Measurements from ENCODE around the gene TM6SF1. TPM values are rescaled to one million over a fixed set of nuclear protein-coding genes. Genes with fewer than 3 reads are reported as not detected.
"Not testable (repeated sequence)": the region's sequence is repeated elsewhere in the genome, so short reads cannot be mapped to it uniquely, and the experiment has no call there.

Gene TM6SF1
- total and polyA plus RNA-seq, 2 of the 4 experiments (the other 2 are of a cell fraction), result 1.6 to 1.9 TPM

GRCh38 chr15:83082730-83083386 is 24.6 kb upstream of the TM6SF1 start:
- Histone ChIP-seq H3K4me1 (ENCODE audit: control insufficient read depth, insufficient read depth, low read length) (no peaks in the 10 kb centered on the region), H3K56ac (ENCODE audit: extremely low read depth, insufficient read depth, low read length) (no peak overlapping the region), H2BK20ac (ENCODE audit: low read depth, low read length) (no peak overlapping the region), H3K9ac (ENCODE audit: low read depth, low read length) (no peak overlapping the region), H2AFZ (replicated peaks; ENCODE audit: low read length, poor library complexity) (no peak overlapping the region), H2BK120ac (ENCODE audit: low read depth, low read length) (no peak overlapping the region), H3K4ac (ENCODE audit: low read depth, low read length) (no peak overlapping the region), H3K79me1 (ENCODE audit: low read depth in 1 of 2, low read length in 2 of 2) (no peaks in the 10 kb centered on the region), H2AK5ac (ENCODE audit: low read depth, low read length) (no peak overlapping the region), H3K9me1 (ENCODE audit: insufficient read depth, low read length) (no peaks in the 10 kb centered on the region), H3K4me3 (ENCODE audit: insufficient read depth, low read depth, low read length) (no peak overlapping the region), H4K91ac (ENCODE audit: insufficient read depth, low read depth, low read length) (no peak overlapping the region), H4K20me1 (ENCODE audit: insufficient read depth, low read length) (no peaks in the 10 kb centered on the region), H3K36me3 (ENCODE audit: control insufficient read depth, insufficient read depth, low read length) (no peaks in the 10 kb centered on the region), H2BK5ac (ENCODE audit: low read depth, low read length, poor library complexity, severe bottlenecking) (no peak overlapping the region), H4K8ac (ENCODE audit: low read depth in 2 of 2, low read length in 2 of 2) (no peak overlapping the region), H3K23ac (ENCODE audit: low read depth, low read length) (no peak overlapping the region), H3K18ac (ENCODE audit: low read depth, low read length) (no peak overlapping the region), H4K5ac (ENCODE audit: low read depth, low read length) (no peak overlapping the region), H3K27ac (ENCODE audit: insufficient read depth, low read length) (no peak overlapping the region), H3K14ac (replicated peaks; ENCODE audit: low read depth, low read length) (no peak overlapping the region), H2AK9ac (replicated peaks; ENCODE audit: low read depth, low read length, poor library complexity) (no peak overlapping the region), H3K27me3 (ENCODE audit: control insufficient read depth, insufficient read depth, low read length) (peaks cover 13% of the 10 kb centered on the region), H3K9me3 (ENCODE audit: control insufficient read depth, insufficient read depth, low read length) (no peaks in the 10 kb centered on the region), H3K4me2 (ENCODE audit: low read depth, low read length) (no peak overlapping the region), H2BK15ac (ENCODE audit: low read depth, low read length) (no peak overlapping the region)
- ATAC-seq (ENCODE audit: low read depth), result no peak
- intact Hi-C loops (cut with micrococcal nuclease) (no loop called here), in situ Hi-C loops (cut with MboI; ENCODE audit: low sequenced_read_pairs) (no loop called here), dilution Hi-C loops (cut with HindIII; ENCODE audit: low sequenced_read_pairs, unreplicated experiment) (no loop called here)
- 57% methylated on average over 1 of the region's 5 CpGs; no CpG with 5 or more reads in 1 of the 2 experiments for WGBS, 2 experiments (ENCODE audit: extremely low coverage in 2 of 2, insufficient read length in 1 of 2)
- DNase-seq, result no peak
- POLR2A ChIA-PET (ENCODE audit: unreplicated experiment), result no interaction called here
- BruUV-seq (replicated peaks), result no TSS peak
- CTCF ChIA-PET, result interaction anchor here (0.6 kb wide), 1 partner anchor 12 kb away, joined by 3 read pairs; no protein-coding TSS in a partner anchor
- TF ChIP-seq, protein P1, sequence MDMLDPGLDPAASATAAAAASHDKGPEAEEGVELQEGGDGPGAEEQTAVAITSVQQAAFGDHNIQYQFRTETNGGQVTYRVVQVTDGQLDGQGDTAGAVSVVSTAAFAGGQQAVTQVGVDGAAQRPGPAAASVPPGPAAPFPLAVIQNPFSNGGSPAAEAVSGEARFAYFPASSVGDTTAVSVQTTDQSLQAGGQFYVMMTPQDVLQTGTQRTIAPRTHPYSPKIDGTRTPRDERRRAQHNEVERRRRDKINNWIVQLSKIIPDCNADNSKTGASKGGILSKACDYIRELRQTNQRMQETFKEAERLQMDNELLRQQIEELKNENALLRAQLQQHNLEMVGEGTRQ (IDR thresholded peaks at IDR 0.05; ENCODE audit: low read depth, low read length), result no peak
- no peak for TF ChIP-seq MXI1 (IDR thresholded peaks at IDR 0.05; ENCODE audit: borderline replicate concordance, low read depth, low read length)
- TF ChIP-seq RCOR1 (IDR thresholded peaks at IDR 0.05; ENCODE audit: insufficient replicate concordance, low read length), result no peak
- TF ChIP-seq RAD21 (IDR thresholded peaks at IDR 0.05; ENCODE audit: low read length), result no peak

- dilution Hi-C loops (cut with HindIII; ENCODE audit: low sequenced_read_pairs, unreplicated experiment); H2BK120ac ChIP-seq (ENCODE audit: low read depth, low read length); H3K36me3 ChIP-seq (ENCODE audit: control insufficient read depth, insufficient read depth, low read length); H3K4me1 ChIP-seq (ENCODE audit: control insufficient read depth, insufficient read depth, low read length); DNase-seq; H3K18ac ChIP-seq (ENCODE audit: low read depth, low read length); H3K9ac ChIP-seq (ENCODE audit: low read depth, low read length); H3K27ac ChIP-seq (ENCODE audit: insufficient read depth, low read length); H4K20me1 ChIP-seq (ENCODE audit: insufficient read depth, low read length); H2BK20ac ChIP-seq (ENCODE audit: low read depth, low read length); H4K8ac ChIP-seq (ENCODE audit: low read depth in 2 of 2, low read length in 2 of 2); H2AK5ac ChIP-seq (ENCODE audit: low read depth, low read length); H2AFZ ChIP-seq (replicated peaks; ENCODE audit: low read length, poor library complexity); H3K79me1 ChIP-seq (ENCODE audit: low read depth in 1 of 2, low read length in 2 of 2); H3K4ac ChIP-seq (ENCODE audit: low read depth, low read length); intact Hi-C loops (cut with micrococcal nuclease); CTCF ChIA-PET; H4K5ac ChIP-seq (ENCODE audit: low read depth, low read length); H3K4me3 ChIP-seq (ENCODE audit: insufficient read depth, low read depth, low read length); H3K14ac ChIP-seq (replicated peaks; ENCODE audit: low read depth, low read length); BruUV-seq (replicated peaks); H3K56ac ChIP-seq (ENCODE audit: extremely low read depth, insufficient read depth, low read length); H3K9me1 ChIP-seq (ENCODE audit: insufficient read depth, low read length); H3K4me2 ChIP-seq (ENCODE audit: low read depth, low read length); ATAC-seq (ENCODE audit: low read depth); POLR2A ChIA-PET (ENCODE audit: unreplicated experiment); H3K23ac ChIP-seq (ENCODE audit: low read depth, low read length); H3K9me3 ChIP-seq (ENCODE audit: control insufficient read depth, insufficient read depth, low read length); H2BK15ac ChIP-seq (ENCODE audit: low read depth, low read length); H2BK5ac ChIP-seq (ENCODE audit: low read depth, low read length, poor library complexity, severe bottlenecking); in situ Hi-C loops (cut with MboI; ENCODE audit: low sequenced_read_pairs); H2AK9ac ChIP-seq (replicated peaks; ENCODE audit: low read depth, low read length, poor library complexity); H3K27me3 ChIP-seq (ENCODE audit: control insufficient read depth, insufficient read depth, low read length); H4K91ac ChIP-seq (ENCODE audit: insufficient read depth, low read depth, low read length): not testable (repeated sequence)
- no CpG with 5 or more reads among the region's 3 CpGs for WGBS, 2 experiments (ENCODE audit: extremely low coverage in 2 of 2, insufficient read length in 1 of 2)
Observed at GRCh38 chr15:83085461-83085860, 22.0 kb upstream of the TM6SF1 start.
